BE2C (cell line): Measurements from ENCODE around the gene XXYLT1.
A peak's percentile ranks its signal among the peaks of the same experiment; 100 is the strongest.

Source experiments
- DNase-seq: peaks from one replicate; pipeline ENCODE4 v3.0.0-alpha.2; 2020
- H3K27me3 ChIP-seq: fragments of 250-450 bp; sonication (Bioruptor Pico); 2 replicates; pipeline ENCODE4 v1.5.1; 2020; ENCODE audit warnings: mild to moderate bottlenecking
- H3K36me3 ChIP-seq: fragments of 250-450 bp; sonication (Bioruptor Pico); 2 replicates; pipeline ENCODE4 v1.5.1; 2020; ENCODE audit warnings: mild to moderate bottlenecking
- H3K4me1 ChIP-seq: fragments of 250-450 bp; sonication (Bioruptor Pico); 2 replicates; pipeline ENCODE4 v1.5.1; 2020
- H3K4me3 ChIP-seq: 2 replicates; pipeline ENCODE4 v1.5.1; 2011; ENCODE audit warnings: low read depth, low read length
- H3K9me3 ChIP-seq: fragments of 250-450 bp; sonication (Bioruptor Pico); 2 replicates; pipeline ENCODE4 v1.5.1; 2020
- TF ChIP-seq, protein P1 (sequence below): IDR thresholded peaks from 2 replicates; pipeline ENCODE4 v1.5.1; 2012; ENCODE audit warnings: mild to moderate bottlenecking, low read depth, low read length

Gene XXYLT1

DNA sequence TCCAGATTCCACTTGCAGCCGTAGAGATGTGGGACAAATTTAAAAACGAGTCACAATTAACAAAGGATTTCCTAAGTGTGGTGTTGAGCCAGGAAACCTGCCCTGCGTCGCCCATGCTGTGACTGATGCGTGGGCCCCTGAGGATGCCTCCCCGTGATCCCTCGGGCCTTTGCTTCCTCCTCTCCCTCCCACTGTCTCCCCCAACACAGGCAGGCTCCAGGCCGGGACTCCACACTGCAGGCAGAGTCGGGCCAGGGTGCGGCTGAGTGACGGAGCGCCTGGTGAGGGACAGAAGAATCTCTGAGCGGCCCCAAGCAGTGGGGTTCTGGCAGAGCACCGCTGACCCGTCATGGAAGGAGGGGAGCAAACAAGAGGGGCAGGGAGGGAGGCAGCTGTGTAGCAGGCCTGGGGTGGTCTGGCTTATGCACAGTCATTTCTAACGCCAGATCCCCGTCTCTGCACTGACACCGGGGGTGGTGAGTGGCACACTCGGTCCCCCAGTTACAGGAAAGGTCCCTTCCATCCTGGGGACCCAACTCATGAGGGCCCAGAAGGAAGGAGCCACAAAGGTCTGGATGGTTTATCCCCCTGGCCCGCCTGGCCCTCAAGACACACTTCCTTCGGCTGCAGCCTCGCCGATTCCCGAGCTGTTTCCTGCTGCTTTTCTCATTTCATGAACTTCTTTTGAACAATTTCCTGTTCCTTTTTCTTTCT is 91.0 kb downstream of the XXYLT1 start:
- TF ChIP-seq, protein P1, sequence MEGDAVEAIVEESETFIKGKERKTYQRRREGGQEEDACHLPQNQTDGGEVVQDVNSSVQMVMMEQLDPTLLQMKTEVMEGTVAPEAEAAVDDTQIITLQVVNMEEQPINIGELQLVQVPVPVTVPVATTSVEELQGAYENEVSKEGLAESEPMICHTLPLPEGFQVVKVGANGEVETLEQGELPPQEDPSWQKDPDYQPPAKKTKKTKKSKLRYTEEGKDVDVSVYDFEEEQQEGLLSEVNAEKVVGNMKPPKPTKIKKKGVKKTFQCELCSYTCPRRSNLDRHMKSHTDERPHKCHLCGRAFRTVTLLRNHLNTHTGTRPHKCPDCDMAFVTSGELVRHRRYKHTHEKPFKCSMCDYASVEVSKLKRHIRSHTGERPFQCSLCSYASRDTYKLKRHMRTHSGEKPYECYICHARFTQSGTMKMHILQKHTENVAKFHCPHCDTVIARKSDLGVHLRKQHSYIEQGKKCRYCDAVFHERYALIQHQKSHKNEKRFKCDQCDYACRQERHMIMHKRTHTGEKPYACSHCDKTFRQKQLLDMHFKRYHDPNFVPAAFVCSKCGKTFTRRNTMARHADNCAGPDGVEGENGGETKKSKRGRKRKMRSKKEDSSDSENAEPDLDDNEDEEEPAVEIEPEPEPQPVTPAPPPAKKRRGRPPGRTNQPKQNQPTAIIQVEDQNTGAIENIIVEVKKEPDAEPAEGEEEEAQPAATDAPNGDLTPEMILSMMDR, result no peak
- DNase-seq, result no peak
- no peak overlapping the region for H3K4me3 ChIP-seq
- H3K4me1 ChIP-seq, result peaks cover 26% of the 10 kb centered on the region
- no peaks in the 10 kb centered on the region for H3K27me3 ChIP-seq
- no peaks in the 10 kb centered on the region for H3K9me3 ChIP-seq
- H3K36me3 ChIP-seq, result no peaks in the 10 kb centered on the region; the same call in 1 of the 2 replicates

- Histone ChIP-seq H3K9me3 (no peaks in the 10 kb centered on the region), H3K4me3 (peak overlapping the region; percentile 47), H3K27me3 (no peaks in the 10 kb centered on the region), H3K4me1 (peaks cover 25% of the 10 kb centered on the region), H3K36me3 (no peaks in the 10 kb centered on the region; the same call in 1 of the 2 replicates)
- TF ChIP-seq, protein P1, result no peak
- peak; percentile 65 for DNase-seq
These were observed 92.6 kb downstream of the XXYLT1 start for GRCh38 chr3:195178124-195178910.

DNA sequence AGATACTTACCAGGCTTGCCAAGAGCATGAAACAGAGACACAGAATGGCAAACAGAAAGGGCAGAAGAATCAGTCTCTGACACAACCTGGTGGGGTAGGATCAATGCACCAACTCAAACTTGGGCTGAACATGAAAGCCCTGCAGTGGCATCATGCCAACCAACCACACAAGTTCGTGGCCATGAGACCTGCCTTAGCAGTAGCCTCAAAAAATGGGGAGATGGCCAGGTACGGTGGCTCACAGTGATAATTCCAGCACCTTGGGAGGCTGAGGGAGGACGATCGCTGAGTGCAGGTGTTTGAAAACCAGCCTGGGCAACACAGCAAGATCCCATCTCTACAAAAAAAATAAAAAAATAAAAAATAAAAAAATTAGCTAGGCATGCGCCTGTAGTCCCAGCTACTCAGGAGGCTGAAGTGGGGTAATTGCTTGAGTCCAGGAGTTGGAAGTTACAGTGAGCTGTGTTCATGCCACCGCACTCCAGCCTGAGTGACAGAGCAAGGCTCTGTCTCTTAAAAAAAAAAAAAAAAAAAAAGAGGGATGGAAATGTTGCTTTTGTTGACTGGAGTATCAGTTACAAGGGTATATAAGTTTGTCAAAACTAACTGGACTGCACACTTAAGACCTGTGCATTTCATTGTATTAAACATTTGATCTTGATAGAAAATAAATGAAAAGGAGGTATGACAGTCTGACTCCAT is 93.4 kb downstream of the XXYLT1 start:
- H3K36me3 ChIP-seq, result no peaks in the 10 kb centered on the region; the same call in 1 of the 2 replicates
- H3K27me3 ChIP-seq, result no peaks in the 10 kb centered on the region
- DNase-seq, result no peak
- H3K4me1 ChIP-seq, result peaks cover 18% of the 10 kb centered on the region
- TF ChIP-seq, protein P1, result no peak
- no peaks in the 10 kb centered on the region for H3K9me3 ChIP-seq
- peak overlapping the region; percentile 47 for H3K4me3 ChIP-seq

DNA sequence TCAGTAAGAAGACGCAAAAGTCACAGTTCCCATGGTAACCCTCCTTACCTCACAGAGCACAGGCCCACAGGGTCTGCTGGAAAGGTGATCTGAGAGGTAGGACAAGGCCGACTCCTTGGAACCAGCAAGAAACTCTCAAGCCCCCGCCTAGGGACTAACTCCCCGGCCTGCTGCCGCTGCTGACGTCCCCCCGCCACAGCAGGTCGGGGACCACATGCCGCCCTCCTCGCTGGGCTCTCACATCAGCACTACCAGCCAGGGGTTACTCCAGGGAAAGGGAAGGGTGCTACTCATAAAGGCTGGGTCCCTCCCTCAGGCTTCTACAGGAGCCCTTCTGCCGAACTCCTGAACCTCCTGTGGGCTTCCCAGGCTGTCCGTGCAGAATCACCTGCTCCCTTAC is 94.2 kb downstream of the XXYLT1 start:
- TF ChIP-seq, protein P1, result no peak

DNA sequence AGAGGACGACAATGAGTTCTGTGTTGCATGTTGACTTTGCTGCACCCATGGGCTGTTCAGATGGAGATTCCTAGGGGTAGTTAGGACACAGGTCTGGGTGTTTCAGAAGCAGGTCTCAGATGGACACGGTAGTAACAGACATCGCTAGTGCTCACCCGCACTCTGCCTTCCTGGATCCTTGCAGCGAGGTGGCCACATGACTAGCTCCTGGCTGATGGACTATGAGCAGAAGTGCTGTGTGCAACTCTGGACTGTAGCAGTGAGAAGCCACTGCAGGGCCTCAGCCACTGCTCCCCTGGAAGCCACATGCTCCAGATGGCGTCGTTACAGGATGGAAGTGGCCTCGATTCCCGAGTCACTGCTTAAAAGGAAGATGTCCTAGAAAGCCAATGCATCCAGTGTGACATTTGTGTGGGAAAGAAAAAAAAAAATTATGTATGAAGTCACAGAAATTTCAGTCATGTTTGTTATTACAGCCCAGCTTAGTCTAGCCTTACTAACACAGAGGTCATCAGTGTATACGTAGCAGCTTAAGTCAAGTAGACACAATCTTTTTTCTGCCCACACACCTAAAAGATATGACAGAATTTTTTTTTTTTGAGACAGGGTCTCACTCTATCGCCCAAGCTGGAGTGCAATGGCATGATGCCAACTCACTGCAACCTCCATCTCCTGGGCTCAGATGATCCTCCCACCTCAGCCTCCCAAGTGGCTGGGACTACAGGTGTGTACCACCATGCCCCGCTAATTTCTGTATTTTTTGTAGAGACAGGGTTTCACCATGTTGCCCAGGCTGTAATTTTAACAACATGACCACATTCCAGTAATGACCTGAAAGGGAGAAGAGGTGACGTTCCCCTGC is 95.3 kb downstream of the XXYLT1 start:
- Histone ChIP-seq H3K36me3 (no peaks in the 10 kb centered on the region; the same call in 1 of the 2 replicates), H3K9me3 (no peaks in the 10 kb centered on the region), H3K27me3 (no peaks in the 10 kb centered on the region), H3K4me1 (peaks cover 16% of the 10 kb centered on the region), H3K4me3 (no peak overlapping the region)
- no peak for DNase-seq
- TF ChIP-seq, protein P1, result no peak

More for the DNA sequence above, 94.2 kb downstream of the XXYLT1 start:
- peaks cover 16% of the 10 kb centered on the region for H3K4me1 ChIP-seq
- H3K36me3 ChIP-seq, result no peaks in the 10 kb centered on the region; the same call in 1 of the 2 replicates
- H3K4me3 ChIP-seq, result no peak overlapping the region
- no peak for DNase-seq
- H3K9me3 ChIP-seq, result no peaks in the 10 kb centered on the region
- no peaks in the 10 kb centered on the region for H3K27me3 ChIP-seq
